Measurements from ENCODE around the gene OR9K2. TPM values are rescaled to one million over a fixed set of nuclear protein-coding genes. Genes with fewer than 3 reads are reported as not detected.
"Not testable (repeated sequence)": the region's sequence is repeated elsewhere in the genome, so short reads cannot be mapped to it uniquely, and the experiment has no call there.

The OR9K2 gene
- total RNA-seq, 5 donors from 2014 or later (not counting 1 experiment from before 2014, with no cell fraction given): not detected

GRCh38 chr12:55143566-55143870 lies 17.3 kb downstream of the OR9K2 start:
- CTCF ChIA-PET: interaction anchor here in 1 of 2 donors (0.9 to 1.1 kb wide), 2 partner anchors 394 to 442 kb away, joined by 3 to 5 read pairs; no protein-coding TSS in a partner anchor

GRCh38 chr12:55167010-55167640 lies 40.9 kb downstream of the OR9K2 start:
- H3K4me1 ChIP-seq (ENCODE audit: control insufficient read depth in 1 of 2, extremely low read depth in 1 of 2, insufficient read depth in 2 of 2, low read length in 2 of 2); H3K9me3 Mint-ChIP-seq; ATAC-seq (replicated peaks in 1 of 4); POLR2A ChIA-PET; H3K4me3 ChIP-seq (ENCODE audit: control insufficient read depth in 1 of 2, extremely low read depth in 1 of 2, low read length in 1 of 2); H3K27ac ChIP-seq (ENCODE audit: low read length); H3K4me3 Mint-ChIP-seq; H3K4me1 Mint-ChIP-seq; H3K27me3 ChIP-seq (replicated peaks in 1 of 2; ENCODE audit: control insufficient read depth in 2 of 2, extremely low read depth in 1 of 2, insufficient read depth in 2 of 2, low read length in 1 of 2); DNase-seq; H3K27ac Mint-ChIP-seq; H3K36me3 Mint-ChIP-seq; H3K9me3 ChIP-seq; H3K36me3 ChIP-seq (ENCODE audit: control insufficient read depth in 2 of 2, extremely low read depth in 1 of 2, insufficient read depth in 1 of 2, low read length in 1 of 2): not testable (repeated sequence)
- WGBS (ENCODE audit: insufficient coverage): 90% methylated on average over 20 of the region's 24 CpGs
- peaks cover 7 to 14% of the 10 kb centered on the region in 2 donors for H3K27me3 Mint-ChIP-seq
- CTCF ChIA-PET: interaction anchor here in 1 of 2 donors (0.9 kb wide), 1 partner anchor 9 kb away, joined by 3 read pairs; no protein-coding TSS in a partner anchor

More at GRCh38 chr12:55143566-55143870, 17.3 kb downstream of the OR9K2 start:
- Mint-ChIP-seq H3K27ac (no peak overlapping the region), H3K36me3 (no peaks in the 10 kb centered on the region), H3K27me3 (peaks cover 4 to 5% of the 10 kb centered on the region in 2 donors), H3K9me3 (no peaks in the 10 kb centered on the region), H3K4me3 (no peak overlapping the region), H3K4me1 (peaks cover 0 to 5% (median 4%) of the 10 kb centered on the region in 3 donors)
- H3K4me1 ChIP-seq (ENCODE audit: control insufficient read depth in 1 of 2, extremely low read depth in 1 of 2, insufficient read depth in 2 of 2, low read length in 2 of 2): no peaks in the 10 kb centered on the region
- H3K27ac ChIP-seq (ENCODE audit: low read length): no peak overlapping the region
- WGBS (ENCODE audit: insufficient coverage): no CpG with 5 or more reads among the region's 1 CpG
- no peaks in the 10 kb centered on the region for H3K36me3 ChIP-seq (ENCODE audit: control insufficient read depth in 2 of 2, extremely low read depth in 1 of 2, insufficient read depth in 1 of 2, low read length in 1 of 2)
- DNase-seq (no peak), ATAC-seq (replicated peaks in 1 of 4) (no peak)
- no peaks in the 10 kb centered on the region for H3K9me3 ChIP-seq
- peaks cover 4 to 5% of the 10 kb centered on the region in 2 experiments for H3K27me3 ChIP-seq (replicated peaks in 1 of 2; ENCODE audit: control insufficient read depth in 2 of 2, extremely low read depth in 1 of 2, insufficient read depth in 2 of 2, low read length in 1 of 2)
- POLR2A ChIA-PET: no interaction called here
- H3K4me3 ChIP-seq (ENCODE audit: control insufficient read depth in 1 of 2, extremely low read depth in 1 of 2, low read length in 1 of 2): no peak overlapping the region

- Histone ChIP-seq H3K27me3 (replicated peaks in 1 of 2; ENCODE audit: control insufficient read depth in 2 of 2, extremely low read depth in 1 of 2, insufficient read depth in 2 of 2, low read length in 1 of 2) (peaks cover 4 to 7% of the 10 kb centered on the region in 2 experiments), H3K4me3 (ENCODE audit: control insufficient read depth in 1 of 2, extremely low read depth in 1 of 2, low read length in 1 of 2) (no peak overlapping the region), H3K27ac (ENCODE audit: low read length) (no peak overlapping the region), H3K4me1 (ENCODE audit: control insufficient read depth in 1 of 2, extremely low read depth in 1 of 2, insufficient read depth in 2 of 2, low read length in 2 of 2) (no peaks in the 10 kb centered on the region), H3K36me3 (ENCODE audit: control insufficient read depth in 2 of 2, extremely low read depth in 1 of 2, insufficient read depth in 1 of 2, low read length in 1 of 2) (no peaks in the 10 kb centered on the region), H3K9me3 (no peaks in the 10 kb centered on the region)
- Mint-ChIP-seq H3K9me3 (no peaks in the 10 kb centered on the region), H3K4me3 (no peak overlapping the region), H3K4me1 (no peaks in the 10 kb centered on the region), H3K27me3 (peaks cover 11 to 21% of the 10 kb centered on the region in 2 donors), H3K36me3 (no peaks in the 10 kb centered on the region), H3K27ac (no peak overlapping the region)
- ChIA-PET CTCF (interaction anchor here in 1 of 2 donors (1.0 kb wide), 1 partner anchor 21 kb away, joined by 4 read pairs; no protein-coding TSS in a partner anchor), POLR2A (no interaction called here)
- no CpG with 5 or more reads among the region's 2 CpGs for WGBS (ENCODE audit: insufficient coverage)
- DNase-seq (no peak), ATAC-seq (replicated peaks in 1 of 4) (no peak)
Measured at GRCh38 chr12:55171445-55171844, 45.2 kb downstream of the OR9K2 start.

- H3K36me3 Mint-ChIP-seq; H3K9me3 Mint-ChIP-seq; ATAC-seq (replicated peaks in 1 of 4); CTCF ChIA-PET; H3K4me3 ChIP-seq (ENCODE audit: control insufficient read depth in 1 of 2, extremely low read depth in 1 of 2, low read length in 1 of 2); H3K27me3 ChIP-seq (replicated peaks in 1 of 2; ENCODE audit: control insufficient read depth in 2 of 2, extremely low read depth in 1 of 2, insufficient read depth in 2 of 2, low read length in 1 of 2); H3K36me3 ChIP-seq (ENCODE audit: control insufficient read depth in 2 of 2, extremely low read depth in 1 of 2, insufficient read depth in 1 of 2, low read length in 1 of 2); POLR2A ChIA-PET; H3K27ac Mint-ChIP-seq; H3K27ac ChIP-seq (ENCODE audit: low read length); H3K4me3 Mint-ChIP-seq; H3K9me3 ChIP-seq; H3K4me1 Mint-ChIP-seq; DNase-seq; H3K4me1 ChIP-seq (ENCODE audit: control insufficient read depth in 1 of 2, extremely low read depth in 1 of 2, insufficient read depth in 2 of 2, low read length in 2 of 2): not testable (repeated sequence)
- peaks cover 13 to 21% of the 10 kb centered on the region in 2 donors for H3K27me3 Mint-ChIP-seq
- WGBS (ENCODE audit: insufficient coverage): no CpG with 5 or more reads among the region's 2 CpGs
Measured at GRCh38 chr12:55171846-55172245, 45.6 kb downstream of the OR9K2 start.

- H3K4me1 ChIP-seq (ENCODE audit: control insufficient read depth in 1 of 2, extremely low read depth in 1 of 2, insufficient read depth in 2 of 2, low read length in 2 of 2): no peaks in the 10 kb centered on the region
- no peak overlapping the region for H3K4me3 ChIP-seq (ENCODE audit: control insufficient read depth in 1 of 2, extremely low read depth in 1 of 2, low read length in 1 of 2)
- ATAC-seq (replicated peaks in 1 of 4) (no peak), DNase-seq (no peak)
- H3K4me1 Mint-ChIP-seq: no peaks in the 10 kb centered on the region
- peaks cover 0 to 2% (median 0%) of the 10 kb centered on the region in 3 donors for H3K9me3 Mint-ChIP-seq
- peaks cover 12 to 20% of the 10 kb centered on the region in 2 donors for H3K27me3 Mint-ChIP-seq
- no peak overlapping the region for H3K27ac Mint-ChIP-seq
- H3K27me3 ChIP-seq (replicated peaks in 1 of 2; ENCODE audit: control insufficient read depth in 2 of 2, extremely low read depth in 1 of 2, insufficient read depth in 2 of 2, low read length in 1 of 2): peaks cover 3 to 4% of the 10 kb centered on the region in 2 experiments
- no peak overlapping the region for H3K27ac ChIP-seq (ENCODE audit: low read length)
- no peaks in the 10 kb centered on the region for H3K36me3 Mint-ChIP-seq
- ChIA-PET CTCF (no interaction called here), POLR2A (no interaction called here)
- H3K9me3 ChIP-seq: no peaks in the 10 kb centered on the region
- H3K36me3 ChIP-seq (ENCODE audit: control insufficient read depth in 2 of 2, extremely low read depth in 1 of 2, insufficient read depth in 1 of 2, low read length in 1 of 2): no peaks in the 10 kb centered on the region
- WGBS (ENCODE audit: insufficient coverage): no CpG with 5 or more reads among the region's 1 CpG
- H3K4me3 Mint-ChIP-seq: no peak overlapping the region
Measured at GRCh38 chr12:55172686-55173085, 46.5 kb downstream of the OR9K2 start.

- H3K27ac ChIP-seq (ENCODE audit: low read length): no peak overlapping the region
- H3K36me3 ChIP-seq (ENCODE audit: control insufficient read depth in 2 of 2, extremely low read depth in 1 of 2, insufficient read depth in 1 of 2, low read length in 1 of 2): no peaks in the 10 kb centered on the region
- no CpG with 5 or more reads among the region's 2 CpGs for WGBS (ENCODE audit: insufficient coverage)
- H3K4me1 ChIP-seq (ENCODE audit: control insufficient read depth in 1 of 2, extremely low read depth in 1 of 2, insufficient read depth in 2 of 2, low read length in 2 of 2): no peaks in the 10 kb centered on the region
- no peaks in the 10 kb centered on the region for H3K9me3 ChIP-seq
- ATAC-seq (replicated peaks in 1 of 4) (no peak), DNase-seq (no peak)
- Mint-ChIP-seq H3K36me3 (no peaks in the 10 kb centered on the region), H3K4me3 (no peak overlapping the region), H3K9me3 (peaks cover 0 to 10% (median 0%) of the 10 kb centered on the region in 3 donors), H3K27me3 (peaks cover 19 to 27% of the 10 kb centered on the region in 2 donors), H3K27ac (no peak overlapping the region), H3K4me1 (no peaks in the 10 kb centered on the region)
- H3K4me3 ChIP-seq (ENCODE audit: control insufficient read depth in 1 of 2, extremely low read depth in 1 of 2, low read length in 1 of 2): no peak overlapping the region
- CTCF ChIA-PET: no interaction called here
- peaks cover 3 to 4% of the 10 kb centered on the region in 2 experiments for H3K27me3 ChIP-seq (replicated peaks in 1 of 2; ENCODE audit: control insufficient read depth in 2 of 2, extremely low read depth in 1 of 2, insufficient read depth in 2 of 2, low read length in 1 of 2)
- POLR2A ChIA-PET: no interaction called here
Measured at GRCh38 chr12:55173456-55173855, 47.2 kb downstream of the OR9K2 start.

Data from T-cell (primary cell).